Loucy (cell line): ENCODE data around the gene SMS.

Experiments used
- H2AFZ ChIP-seq: fragments of 200-600 bp; sonication (generic); 2 replicates; pipeline ENCODE4 v1.6.0; 2016; ENCODE audit warnings: antibody characterized with exemption, mild to moderate bottlenecking, low read length, moderate library complexity
- H3F3A ChIP-seq: fragments of 200-600 bp; 2 replicates; pipeline ENCODE4 v1.6.0; 2016; ENCODE audit warnings: antibody characterized with exemption, low read depth, mild to moderate bottlenecking
- H3K27me3 ChIP-seq: fragments of 200-600 bp; sonication (generic); 2 replicates; pipeline ENCODE4 v1.6.1; 2014; ENCODE audit warnings: low read length, mild to moderate bottlenecking; ENCODE audit not compliant: insufficient read depth, poor library complexity, severe bottlenecking
- H3K36me3 ChIP-seq: fragments of 200-600 bp; sonication (generic); 2 replicates; pipeline ENCODE4 v1.6.1; 2016; ENCODE audit warnings: low read length; ENCODE audit not compliant: insufficient read depth
- H3K4me1 ChIP-seq: fragments of 200-600 bp; sonication (generic); 2 replicates; pipeline ENCODE4 v1.5.1; 2014; ENCODE audit warnings: low read length, mild to moderate bottlenecking; ENCODE audit not compliant: insufficient read depth, poor library complexity, severe bottlenecking
- H3K4me2 ChIP-seq: fragments of 200-600 bp; sonication (generic); 2 replicates; pipeline ENCODE4 v1.6.0; 2014; ENCODE audit warnings: antibody characterized with exemption, low read length, low read depth, mild to moderate bottlenecking; ENCODE audit not compliant: poor library complexity, severe bottlenecking
- H3K4me3 ChIP-seq: fragments of 200-600 bp; sonication (generic); 2 replicates; pipeline ENCODE4 v1.5.1; 2014; ENCODE audit warnings: low read length, mild to moderate bottlenecking, mixed read lengths; ENCODE audit not compliant: poor library complexity, severe bottlenecking
- H3K79me2 ChIP-seq: fragments of 200-600 bp; sonication (generic); 2 replicates; pipeline ENCODE4 v1.6.1; 2014; ENCODE audit warnings: low read length; ENCODE audit not compliant: insufficient read depth
- H3K9ac ChIP-seq: fragments of 200-600 bp; sonication (generic); 2 replicates; pipeline ENCODE4 v1.6.0; 2014; ENCODE audit warnings: mild to moderate bottlenecking, low read depth, low read length, moderate library complexity; ENCODE audit not compliant: poor library complexity, severe bottlenecking
- H3K9me2 ChIP-seq: fragments of 200-600 bp; sonication (generic); replicated peaks from 2 replicates; pipeline ENCODE4 v1.6.1; 2016; ENCODE audit warnings: low read depth, low read length, mixed read lengths
- H3K9me3 ChIP-seq: fragments of 200-600 bp; sonication (generic); 2 replicates; pipeline ENCODE4 v1.6.1; 2014; ENCODE audit warnings: mild to moderate bottlenecking, antibody characterized with exemption, low read length, low read depth; ENCODE audit not compliant: insufficient read depth
- H4K20me1 ChIP-seq: fragments of 200-600 bp; sonication (generic); 2 replicates; pipeline ENCODE4 v1.6.0; 2014; ENCODE audit warnings: antibody characterized with exemption, low read length, mild to moderate bottlenecking; ENCODE audit not compliant: insufficient read depth, poor library complexity, severe bottlenecking
- CTCF ChIP-seq: fragments of 200-600 bp; sonication (generic); conservative IDR thresholded peaks from 2 replicates; pipeline ENCODE4 v1.5.1; 2014; ENCODE audit warnings: mild to moderate bottlenecking, antibody characterized with exemption, low read length
- EZH2phosphoT487 ChIP-seq: fragments of 200-600 bp; IDR thresholded peaks from 2 replicates; pipeline ENCODE4 v1.6.1; 2018; ENCODE audit warnings: antibody characterized with exemption, mild to moderate bottlenecking, moderate library complexity, borderline replicate concordance

Gene SMS

GRCh38 chrX:21998037-21998436 lies 57.5 kb downstream of the SMS start:
- H3K9me3 ChIP-seq, result no peaks in the 10 kb centered on the region
- H3K4me2 ChIP-seq, result no peak overlapping the region
- no peaks in the 10 kb centered on the region for H3K9me2 ChIP-seq
- no peaks in the 10 kb centered on the region for H4K20me1 ChIP-seq
- H3F3A ChIP-seq, result no peaks in the 10 kb centered on the region
- H3K4me1 ChIP-seq, result peaks cover 5% of the 10 kb centered on the region
- peaks cover under 1% of the 10 kb centered on the region; the same call in 1 of the 2 replicates for H3K36me3 ChIP-seq
- H2AFZ ChIP-seq, result no peak overlapping the region
- no peak overlapping the region for H3K4me3 ChIP-seq
- H3K79me2 ChIP-seq, result no peaks in the 10 kb centered on the region
- no peak overlapping the region for H3K9ac ChIP-seq
- H3K27me3 ChIP-seq, result no peaks in the 10 kb centered on the region
- no peak for TF ChIP-seq CTCF
- TF ChIP-seq EZH2phosphoT487, result no peak

GRCh38 chrX:22004866-22005265 lies 64.4 kb downstream of the SMS start:
- Histone ChIP-seq H3K9ac (no peak overlapping the region), H3K4me3 (no peak overlapping the region), H3K27me3 (no peaks in the 10 kb centered on the region), H3K4me1 (no peaks in the 10 kb centered on the region), H4K20me1 (no peaks in the 10 kb centered on the region), H3F3A (no peaks in the 10 kb centered on the region), H3K4me2 (no peak overlapping the region), H3K79me2 (no peaks in the 10 kb centered on the region), H3K9me2 (no peaks in the 10 kb centered on the region), H2AFZ (no peak overlapping the region), H3K36me3 (no peaks in the 10 kb centered on the region), H3K9me3 (no peaks in the 10 kb centered on the region)
- TF ChIP-seq EZH2phosphoT487, result no peak
- TF ChIP-seq CTCF, result no peak

- Histone ChIP-seq H3K9me3 (no peaks in the 10 kb centered on the region), H3K9me2 (no peaks in the 10 kb centered on the region), H3K4me3 (no peak overlapping the region), H3K9ac (no peak overlapping the region), H3K27me3 (no peaks in the 10 kb centered on the region), H3K4me1 (no peaks in the 10 kb centered on the region), H4K20me1 (no peaks in the 10 kb centered on the region), H3K79me2 (no peaks in the 10 kb centered on the region), H2AFZ (no peak overlapping the region), H3K36me3 (no peaks in the 10 kb centered on the region), H3K4me2 (no peak overlapping the region), H3F3A (no peaks in the 10 kb centered on the region)
- TF ChIP-seq EZH2phosphoT487 (no peak), CTCF (no peak)
Observed at GRCh38 chrX:22012051-22012450, 71.5 kb downstream of the SMS start.
